GM12878 (cell line): ENCODE results near the gene NXPH1. TPM values are rescaled to one million over a fixed set of nuclear protein-coding genes. Genes with fewer than 3 reads are reported as not detected.

Experiments
- ATAC-seq: fragments of 200-7000 bp; cut with Tn5 transposase; 3 replicates; pipeline ENCODE4 v1.9.1; 2020; ENCODE audit warnings: mild to moderate bottlenecking, moderate library complexity
- BruUV-seq: library from RNA; stranded (reverse); fragments of 400-500 nt; replicated peaks from 2 replicates; lab custom pipeline; 2021; lab: Mats Ljungman, UMichigan
- CTCF ChIA-PET: fragments of 300-600 bp; sonication (Branson Sonifier 250); formaldehyde crosslinking; extraction: SDS; loops from one replicate; lab custom pipeline; 2021; ENCODE audit warnings: inconsistent platforms; lab: Yijun Ruan, JAX
- POLR2A ChIA-PET: fragments of 350-600 bp; formaldehyde crosslinking; extraction: SDS; loops from one replicate; lab custom pipeline; 2021; ENCODE audit warnings: inconsistent platforms; lab: Charles Lee
- RAD21 ChIA-PET: fragments of 300-600 bp; sonication (Branson Sonifier 250); formaldehyde crosslinking; loops from one replicate; lab custom pipeline; 2023; ENCODE audit warnings: antibody characterized with exemption; ENCODE audit not compliant: unreplicated experiment; lab: Charles Lee
- SMC1A ChIA-PET: fragments of 300-600 bp; sonication (Branson Sonifier 250); formaldehyde crosslinking; loops from one replicate; lab custom pipeline; 2023; ENCODE audit not compliant: unreplicated experiment, uncharacterized antibody; lab: Charles Lee
- DNase-seq: peaks from one replicate; pipeline ENCODE4 v3.0.0-alpha.2; 2011; ENCODE audit warnings: low read depth, low spot score
- FAIRE-seq: peaks from 3 replicates; lab custom pipeline; 2011; peaks lifted over from hg19 to GRCh38; lab: Jason Lieb, UNC
- H2AFZ ChIP-seq: 2 replicates; pipeline ENCODE4 v1.6.0; 2011; ENCODE audit warnings: low read depth, low read length, control low read depth; ENCODE audit not compliant: control insufficient read depth
- H3K27ac ChIP-seq: 2 replicates; pipeline ENCODE4 v1.5.1; 2011; ENCODE audit warnings: control low read depth; ENCODE audit not compliant: control insufficient read depth, insufficient read depth
- H3K27me3 ChIP-seq, 2 experiments: replicated peaks in 1 of 2; 2 replicates each; pipeline versions ENCODE4 v1.6.0 to v1.6.1; 2011; ENCODE audit warnings: low read length in 1 of 2; ENCODE audit not compliant: control insufficient read depth in 2 of 2, insufficient read depth in 2 of 2
- H3K36me3 ChIP-seq, 2 experiments: 2 replicates each; pipeline ENCODE4 v1.5.1; 2011; ENCODE audit warnings: low read length in 1 of 2; ENCODE audit not compliant: control insufficient read depth in 2 of 2, insufficient read depth in 2 of 2
- H3K4me1 ChIP-seq: 2 replicates; pipeline ENCODE4 v1.6.1; 2011; ENCODE audit warnings: mild to moderate bottlenecking, low read length, moderate library complexity, mixed read lengths; ENCODE audit not compliant: control insufficient read depth, insufficient read depth
- H3K4me2 ChIP-seq: 2 replicates; pipeline ENCODE4 v1.6.0; 2011; ENCODE audit warnings: control low read depth; ENCODE audit not compliant: control insufficient read depth, insufficient read depth
- H3K4me3 ChIP-seq: fragments of 200-600 bp; sonication (generic); 2 replicates; pipeline ENCODE4 v1.5.1; 2016
- H3K79me2 ChIP-seq: 2 replicates; pipeline ENCODE4 v1.6.0; 2011; ENCODE audit warnings: low read length; ENCODE audit not compliant: control insufficient read depth, insufficient read depth
- H3K9ac ChIP-seq: 2 replicates; pipeline ENCODE4 v1.8.0; 2011; ENCODE audit warnings: low read length, control low read depth, mixed read lengths; ENCODE audit not compliant: control insufficient read depth, insufficient read depth
- H3K9me3 ChIP-seq: replicated peaks from 3 replicates; pipeline ENCODE4 v1.5.1; 2011; ENCODE audit warnings: mild to moderate bottlenecking, low read length; ENCODE audit not compliant: control insufficient read depth, insufficient read depth
- H4K20me1 ChIP-seq: 2 replicates; pipeline ENCODE4 v1.6.0; 2011; ENCODE audit not compliant: control insufficient read depth, insufficient read depth
- CEBPB ChIP-seq, 2 experiments: fragments of 150-350 bp in 1 of 2; IDR thresholded peaks; 2 replicates each; pipeline ENCODE4 v1.6.1; 2012 to 2014; ENCODE audit warnings: low read depth in 2 of 2, low read length in 2 of 2, borderline replicate concordance in 1 of 2, inconsistent platforms in 1 of 2
- CREM ChIP-seq: IDR thresholded peaks from 2 replicates; pipeline ENCODE4 v1.6.1; 2014; ENCODE audit warnings: antibody characterized with exemption, low read depth
- CTCF ChIP-seq, 3 experiments: IDR thresholded peaks in 2 of 3; conservative IDR thresholded peaks in 1 of 3; 2 replicates each; pipeline ENCODE4 v1.5.1; 2011; ENCODE audit warnings: low read depth in 3 of 3, low read length in 3 of 3, mild to moderate bottlenecking in 3 of 3, control low read depth in 2 of 3, moderate library complexity in 2 of 3, inconsistent platforms in 1 of 3, mixed read lengths in 1 of 3; ENCODE audit not compliant: control insufficient read depth in 2 of 3, insufficient read depth in 1 of 3; ENCODE audit errors: extremely low read depth in 1 of 3
- EP300 ChIP-seq, 2 experiments: fragments of 150-350 bp in 1 of 2; IDR thresholded peaks; 2 replicates each; pipeline ENCODE4 v1.6.1; 2011 to 2012; ENCODE audit warnings: low read depth in 2 of 2, low read length in 2 of 2, borderline replicate concordance in 1 of 2, improper control_type of control experiment in 1 of 2, inconsistent platforms in 1 of 2; ENCODE audit not compliant: control insufficient read depth in 1 of 2
- FOXK2 ChIP-seq: fragments of 450-650 bp; IDR thresholded peaks from 2 replicates; pipeline ENCODE4 v1.6.1; 2017; ENCODE audit warnings: mild to moderate bottlenecking, moderate library complexity
- RAD21 ChIP-seq: IDR thresholded peaks from 2 replicates; pipeline ENCODE4 v1.6.1; 2011; ENCODE audit warnings: mild to moderate bottlenecking, low read depth, low read length, moderate library complexity; ENCODE audit not compliant: insufficient read depth
- RELA ChIP-seq: fragments of 450-650 bp; IDR thresholded peaks from 2 replicates; pipeline ENCODE4 v1.8.0; 2014; ENCODE audit warnings: borderline replicate concordance; ENCODE audit not compliant: partially characterized antibody
- RUNX3 ChIP-seq: IDR thresholded peaks from 2 replicates; pipeline ENCODE4 v1.6.1; 2012; ENCODE audit warnings: low read length, inconsistent platforms
- SMAD5 ChIP-seq: IDR thresholded peaks from 2 replicates; pipeline ENCODE4 v1.6.1; 2016; ENCODE audit warnings: antibody characterized with exemption, low read depth
- SMC3 ChIP-seq: IDR thresholded peaks from 2 replicates; pipeline ENCODE4 v1.6.1; 2011; ENCODE audit warnings: low read length, improper control_type of control experiment, borderline replicate concordance
- WGBS: methylation state at CpG from one replicate; pipeline ENCODE4 v1.1.6; 2016; ENCODE audit warnings: low lambda C conversion rate; ENCODE audit not compliant: insufficient replicate concordance, insufficient coverage; ENCODE audit errors: missing lambda C conversion rate; 5-methylcytosine and 5-hydroxymethylcytosine counted together
- in situ Hi-C: fragments of 300-500 bp; cut with MboI; formaldehyde crosslinking; loops from 9 replicates; pipeline ENCODE4 v1.14.3; 2018; ENCODE audit warnings: mixed read lengths
- intact Hi-C: fragments of 100-400 bp; cut with micrococcal nuclease; formaldehyde crosslinking; loops from one replicate; pipeline ENCODE4 v1.14.2; 2022; ENCODE audit not compliant: unreplicated experiment
- polyA plus RNA-seq, 11 experiments: library from polyadenylated mRNA; depleted of rRNA in 4 of 11; unstranded in 6 of 11; stranded (reverse) in 5 of 11; fragments of >200 nt; fragmentation: Nextera tagmentation in 4 of 11; fragmentation: Illumina TruSeq in 1 of 11; extraction: Ambion mirVana in 4 of 11; extraction: Trizol in 1 of 11; gene quantifications; 1 replicate in 1 of 11; 2 replicates in 10 of 11; pipeline versions ENCODE4 v1.2.1 to v1.2.3, GENCODE V29; 2011 to 2016; ENCODE audit warnings: inconsistent platforms in 2 of 11, missing spikeins in 2 of 11, low read depth in 1 of 11
- total RNA-seq, 4 experiments: library from RNA; depleted of rRNA in 3 of 4; stranded (reverse); fragments of >200 nt in 3 of 4; fragmentation: Illumina TruSeq in 1 of 4; extraction: Trizol in 1 of 4; gene quantifications; 2 replicates each; pipeline versions ENCODE4 v1.2.1 to v1.2.3, GENCODE V29; 2013 to 2021

Gene NXPH1
- total and polyA plus RNA-seq, 10 of the 15 experiments (the other 5 are each of a cell fraction or from before 2014, with no cell fraction given) = 0.06 to 0.34 TPM; not detected in 8

GRCh38 chr7:8418629-8419245, 14.7 kb upstream of the NXPH1 start:
- FAIRE-seq = peak; percentile 89
- in situ Hi-C loops = loop anchor here (10.0 kb wide), 1 partner anchor 1996 kb away; no protein-coding TSS in a partner anchor

More at GRCh38 chr7:8418629-8419245, 14.7 kb upstream of the NXPH1 start:
- no peaks in the 10 kb centered on the region for H3K4me1 ChIP-seq
- no peaks in the 10 kb centered on the region for H3K9me3 ChIP-seq
- no peak overlapping the region for H3K9ac ChIP-seq
- CTCF ChIA-PET = interaction anchor here (0.9 to 4.3 kb wide), 15 partner anchors 8 to 304 kb away, joined by 3 to 39 read pairs (median 3); no protein-coding TSS in a partner anchor
- H3K27me3 ChIP-seq = no peaks in the 10 kb centered on the region; a peak in 1 of 4 replicates
- peak; percentile 19 for DNase-seq
- H3K79me2 ChIP-seq = no peaks in the 10 kb centered on the region
- no peaks in the 10 kb centered on the region for H3K36me3 ChIP-seq
- TF ChIP-seq CEBPB (IDR thresholded peaks at IDR 0.05; ENCODE audit: borderline replicate concordance in 1 of 2, low read depth in 2 of 2, low read length in 2 of 2) (no peak), FOXK2 (no peak), SMAD5 (no peak), RUNX3 (peak; percentile 52), CREM (no peak), EP300 (IDR thresholded peaks at IDR 0.05; ENCODE audit: borderline replicate concordance in 1 of 2, control insufficient read depth in 1 of 2, low read depth in 2 of 2, low read length in 2 of 2) (no peak), RAD21 (peak; percentile 73), CTCF (IDR thresholded peaks at IDR 0.05 in 2 of 3, conservative IDR thresholded peaks at IDR 0.05 in 1 of 3; ENCODE audit: control insufficient read depth in 2 of 3, extremely low read depth in 1 of 3, insufficient read depth in 1 of 3, low read depth in 3 of 3, low read length in 3 of 3) (peak; percentile 60 to 72 (median 69); a peak in 5 of 6 replicates), SMC3 (peak; percentile 58), RELA (no peak)
- no peaks in the 10 kb centered on the region for H4K20me1 ChIP-seq
- BruUV-seq = no TSS peak
- intact Hi-C loops = loop anchor here (5.0 kb wide), 2 partner anchors 674 to 1994 kb away; no protein-coding TSS in a partner anchor
- no peak overlapping the region for H2AFZ ChIP-seq
- H3K27ac ChIP-seq = no peak overlapping the region
- no peak overlapping the region for H3K4me2 ChIP-seq
- WGBS = 0% methylated on average over 1 of the region's 1 CpG
- peak; percentile 91 for ATAC-seq
- SMC1A ChIA-PET = interaction anchor here (0.6 to 2.9 kb wide), 6 partner anchors 20 to 1994 kb away, joined by 3 to 16 read pairs (median 4); no protein-coding TSS in a partner anchor
- RAD21 ChIA-PET = interaction anchor here (0.6 to 0.8 kb wide), 3 partner anchors 79 to 1994 kb away, joined by 3 to 4 read pairs (median 3); no protein-coding TSS in a partner anchor
- POLR2A ChIA-PET = no interaction called here
- no peak overlapping the region for H3K4me3 ChIP-seq
